ENCODE data around the gene TTLL8. TPM values are rescaled to one million over a fixed set of nuclear protein-coding genes. Genes with fewer than 3 reads are reported as not detected.

Gene TTLL8
- total and polyA plus RNA-seq, 9 donors = not detected

GRCh38 chr22:50067244-50067643 lies 9.1 kb upstream of the TTLL8 start:
- H3K9me3 ChIP-seq = no peaks in the 10 kb centered on the region
- no peak for DNase-seq
- 59 to 78% (median 78%) methylated on average over 5 to 8 of the region's 8 CpGs for WGBS, 3 donors
- no peak overlapping the region for H3K27ac ChIP-seq
- H3K27me3 ChIP-seq = no peaks in the 10 kb centered on the region
- TF ChIP-seq, protein P1, sequence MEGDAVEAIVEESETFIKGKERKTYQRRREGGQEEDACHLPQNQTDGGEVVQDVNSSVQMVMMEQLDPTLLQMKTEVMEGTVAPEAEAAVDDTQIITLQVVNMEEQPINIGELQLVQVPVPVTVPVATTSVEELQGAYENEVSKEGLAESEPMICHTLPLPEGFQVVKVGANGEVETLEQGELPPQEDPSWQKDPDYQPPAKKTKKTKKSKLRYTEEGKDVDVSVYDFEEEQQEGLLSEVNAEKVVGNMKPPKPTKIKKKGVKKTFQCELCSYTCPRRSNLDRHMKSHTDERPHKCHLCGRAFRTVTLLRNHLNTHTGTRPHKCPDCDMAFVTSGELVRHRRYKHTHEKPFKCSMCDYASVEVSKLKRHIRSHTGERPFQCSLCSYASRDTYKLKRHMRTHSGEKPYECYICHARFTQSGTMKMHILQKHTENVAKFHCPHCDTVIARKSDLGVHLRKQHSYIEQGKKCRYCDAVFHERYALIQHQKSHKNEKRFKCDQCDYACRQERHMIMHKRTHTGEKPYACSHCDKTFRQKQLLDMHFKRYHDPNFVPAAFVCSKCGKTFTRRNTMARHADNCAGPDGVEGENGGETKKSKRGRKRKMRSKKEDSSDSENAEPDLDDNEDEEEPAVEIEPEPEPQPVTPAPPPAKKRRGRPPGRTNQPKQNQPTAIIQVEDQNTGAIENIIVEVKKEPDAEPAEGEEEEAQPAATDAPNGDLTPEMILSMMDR (IDR thresholded peaks at IDR 0.05) = no peak
- TF ChIP-seq POLR2A (IDR thresholded peaks at IDR 0.05) = no peak
- TF ChIP-seq EP300 (IDR thresholded peaks at IDR 0.05) = no peak
- H3K36me3 ChIP-seq = no peaks in the 10 kb centered on the region
- no peak overlapping the region for H3K4me3 ChIP-seq
- intact Hi-C loops (cut with DNase I) = no loop called here
- no peaks in the 10 kb centered on the region for H3K4me1 ChIP-seq (ENCODE audit: insufficient read depth)

GRCh38 chr22:50064453-50064852 lies 6.4 kb upstream of the TTLL8 start:
- Histone ChIP-seq H3K4me3 (no peak overlapping the region), H3K27ac (no peak overlapping the region), H3K4me1 (ENCODE audit: insufficient read depth) (peaks cover 2% of the 10 kb centered on the region), H3K27me3 (no peaks in the 10 kb centered on the region), H3K9me3 (no peaks in the 10 kb centered on the region), H3K36me3 (no peaks in the 10 kb centered on the region)
- TF ChIP-seq POLR2A (IDR thresholded peaks at IDR 0.05) (no peak), EP300 (IDR thresholded peaks at IDR 0.05) (no peak)
- TF ChIP-seq, protein P1 (IDR thresholded peaks at IDR 0.05) = no peak
- no peak for DNase-seq
- WGBS, 3 donors = 46 to 48% (median 47%) methylated on average over 18 of the region's 18 CpGs
- intact Hi-C loops (cut with DNase I) = no loop called here

DNA sequence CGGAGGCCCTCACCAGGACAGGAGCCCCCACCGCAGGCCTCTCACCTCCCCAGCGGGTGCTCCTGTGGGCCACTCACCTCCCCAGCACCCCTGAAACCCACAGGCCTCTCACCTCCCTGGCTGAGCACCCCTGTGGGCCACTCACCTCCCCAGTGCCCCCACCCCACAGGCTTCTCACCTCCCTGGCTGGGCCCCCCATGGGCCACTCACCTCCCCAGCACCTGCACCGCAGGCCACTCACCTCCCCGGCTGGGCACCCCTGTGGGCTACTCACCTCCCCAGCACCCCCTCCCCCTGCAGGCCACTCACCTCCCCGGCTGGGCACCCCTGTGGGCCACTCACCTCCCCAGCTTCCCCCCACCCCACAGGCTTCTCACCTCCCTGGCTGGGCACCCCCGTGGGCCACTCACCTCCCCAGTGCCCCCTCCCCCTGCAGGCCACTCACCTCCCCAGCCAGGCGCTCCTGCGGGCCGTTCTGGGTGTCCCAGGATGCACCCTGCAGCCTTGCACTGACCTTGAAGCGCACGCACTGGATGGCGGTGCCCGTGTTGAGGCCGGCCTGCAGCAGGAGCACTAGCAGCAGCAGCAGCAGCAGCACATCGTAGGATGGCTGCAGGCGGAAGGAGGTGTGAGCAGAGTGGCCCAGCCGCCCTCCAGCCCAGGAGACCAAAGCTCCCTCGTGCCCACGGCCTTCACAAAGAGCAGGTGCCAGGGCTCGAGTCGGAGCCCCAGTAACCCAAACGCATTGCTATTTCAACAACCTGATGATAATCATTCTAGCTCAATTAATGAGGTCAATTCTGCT lies 5.7 kb upstream of the TTLL8 start:
- intact Hi-C loops (cut with DNase I) = no loop called here
- no peak for DNase-seq
- H3K36me3 ChIP-seq = no peaks in the 10 kb centered on the region
- no peaks in the 10 kb centered on the region for H3K27me3 ChIP-seq
- H3K4me1 ChIP-seq (ENCODE audit: insufficient read depth) = peaks cover 4% of the 10 kb centered on the region
- H3K4me3 ChIP-seq = no peak overlapping the region
- H3K27ac ChIP-seq = no peak overlapping the region
- 41 to 59% (median 41%) methylated on average over 18 to 23 of the region's 23 CpGs for WGBS, 3 donors
- H3K9me3 ChIP-seq = no peaks in the 10 kb centered on the region
- TF ChIP-seq, protein P1 (IDR thresholded peaks at IDR 0.05) = no peak
- no peak for TF ChIP-seq EP300 (IDR thresholded peaks at IDR 0.05)
- TF ChIP-seq POLR2A (IDR thresholded peaks at IDR 0.05) = no peak

DNA sequence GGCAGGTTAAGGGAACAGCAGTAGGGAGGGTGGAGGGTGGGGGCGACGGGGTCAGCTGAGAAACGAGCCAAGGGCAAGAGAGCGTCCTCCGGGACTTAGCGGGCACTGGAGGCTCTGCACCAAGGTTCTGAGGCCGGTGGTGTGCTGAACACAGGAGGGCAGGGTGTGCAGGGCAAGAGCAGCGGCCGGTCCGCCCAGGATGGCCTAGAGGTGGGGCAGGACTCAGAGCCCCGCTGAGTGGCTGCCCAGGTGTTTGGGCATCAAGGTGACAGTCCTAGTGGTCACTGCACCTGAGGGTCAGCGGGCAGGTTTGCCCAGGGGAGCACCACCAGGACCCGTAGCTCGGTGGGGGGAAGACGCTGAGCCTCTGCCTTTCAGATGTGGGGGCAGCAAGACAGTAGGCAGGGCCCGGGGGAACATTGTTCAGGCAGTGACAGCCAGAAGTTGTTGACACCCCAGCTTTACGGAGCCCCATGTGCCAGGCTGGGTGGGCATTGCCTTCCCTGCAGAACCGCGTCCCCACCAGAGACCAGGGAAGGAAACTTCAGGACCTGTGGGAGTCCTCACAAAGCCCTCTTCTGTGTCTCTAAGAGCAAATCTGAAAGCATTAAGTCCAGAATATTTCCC lies 4.5 kb upstream of the TTLL8 start:
- H3K4me1 ChIP-seq (ENCODE audit: insufficient read depth) = peaks cover 4% of the 10 kb centered on the region
- no peaks in the 10 kb centered on the region for H3K36me3 ChIP-seq
- no peaks in the 10 kb centered on the region for H3K9me3 ChIP-seq
- 89 to 91% (median 91%) methylated on average over 18 to 19 of the region's 19 CpGs for WGBS, 3 donors
- DNase-seq = no peak
- TF ChIP-seq, protein P1 (IDR thresholded peaks at IDR 0.05) = no peak
- TF ChIP-seq EP300 (IDR thresholded peaks at IDR 0.05) (no peak), POLR2A (IDR thresholded peaks at IDR 0.05) (no peak)
- no peaks in the 10 kb centered on the region for H3K27me3 ChIP-seq
- intact Hi-C loops (cut with DNase I) = no loop called here
- no peak overlapping the region for H3K4me3 ChIP-seq
- no peak overlapping the region for H3K27ac ChIP-seq
